Kidney epithelial cell (primary cell): Measurements from ENCODE around the gene NUDC. TPM values are rescaled to one million over a fixed set of nuclear protein-coding genes. Genes with fewer than 3 reads are reported as not detected.

Experiments used
- DNase-seq: peaks from one replicate; pipeline ENCODE4 v3.0.0-alpha.2; 2010; ENCODE audit warnings: low read depth
- H3K27me3 ChIP-seq: 2 replicates; pipeline ENCODE4 v1.6.0; 2011; ENCODE audit warnings: low read length; ENCODE audit not compliant: control insufficient read depth, insufficient read depth
- H3K36me3 ChIP-seq: 2 replicates; pipeline ENCODE4 v1.5.1; 2011; ENCODE audit warnings: low read length; ENCODE audit not compliant: control insufficient read depth, insufficient read depth
- H3K4me3 ChIP-seq: 2 replicates; pipeline ENCODE4 v1.5.1; 2011; ENCODE audit warnings: low read depth, mild to moderate bottlenecking, control low read depth, low read length
- total RNA-seq: library from RNA; depleted of rRNA; stranded (reverse); fragments of >200 nt; gene quantifications from 2 replicates; pipeline ENCODE4 v1.2.3, GENCODE V29; 2015
- TF ChIP-seq, protein P1 (sequence below): IDR thresholded peaks from 2 replicates; pipeline ENCODE4 v1.5.1; 2011; ENCODE audit warnings: mild to moderate bottlenecking, moderate library complexity, low read length, control low read depth, inconsistent platforms; ENCODE audit not compliant: insufficient read depth, poor library complexity, severe bottlenecking

Gene NUDC
- total RNA-seq, 1 donor from 2014 or later, result 123 TPM

DNA sequence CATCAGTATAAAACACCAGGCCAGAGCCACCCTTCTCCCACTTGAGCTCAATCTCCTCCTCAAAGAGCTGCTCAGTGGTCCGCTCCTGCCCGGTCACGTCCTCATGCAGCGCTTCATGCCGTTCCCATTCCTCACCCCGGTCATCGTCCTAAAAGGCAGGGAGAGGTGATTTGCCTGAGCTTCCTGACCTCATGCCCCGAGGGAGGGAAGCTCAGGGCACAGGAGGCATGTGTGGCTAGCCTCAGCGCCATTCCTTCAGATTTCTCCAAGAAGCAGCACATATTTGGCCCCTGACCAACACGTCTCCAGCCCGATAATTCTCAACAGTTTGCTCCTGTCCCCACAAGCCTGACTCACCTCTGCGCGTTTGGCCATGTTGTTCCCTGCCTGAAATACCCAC is 27.3 kb upstream of the NUDC start:
- Histone ChIP-seq H3K36me3 (peaks cover 4% of the 10 kb centered on the region), H3K27me3 (no peaks in the 10 kb centered on the region), H3K4me3 (no peak overlapping the region)
- TF ChIP-seq, protein P1, sequence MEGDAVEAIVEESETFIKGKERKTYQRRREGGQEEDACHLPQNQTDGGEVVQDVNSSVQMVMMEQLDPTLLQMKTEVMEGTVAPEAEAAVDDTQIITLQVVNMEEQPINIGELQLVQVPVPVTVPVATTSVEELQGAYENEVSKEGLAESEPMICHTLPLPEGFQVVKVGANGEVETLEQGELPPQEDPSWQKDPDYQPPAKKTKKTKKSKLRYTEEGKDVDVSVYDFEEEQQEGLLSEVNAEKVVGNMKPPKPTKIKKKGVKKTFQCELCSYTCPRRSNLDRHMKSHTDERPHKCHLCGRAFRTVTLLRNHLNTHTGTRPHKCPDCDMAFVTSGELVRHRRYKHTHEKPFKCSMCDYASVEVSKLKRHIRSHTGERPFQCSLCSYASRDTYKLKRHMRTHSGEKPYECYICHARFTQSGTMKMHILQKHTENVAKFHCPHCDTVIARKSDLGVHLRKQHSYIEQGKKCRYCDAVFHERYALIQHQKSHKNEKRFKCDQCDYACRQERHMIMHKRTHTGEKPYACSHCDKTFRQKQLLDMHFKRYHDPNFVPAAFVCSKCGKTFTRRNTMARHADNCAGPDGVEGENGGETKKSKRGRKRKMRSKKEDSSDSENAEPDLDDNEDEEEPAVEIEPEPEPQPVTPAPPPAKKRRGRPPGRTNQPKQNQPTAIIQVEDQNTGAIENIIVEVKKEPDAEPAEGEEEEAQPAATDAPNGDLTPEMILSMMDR, result no peak
- DNase-seq, result no peak

- H3K27me3 ChIP-seq, result no peaks in the 10 kb centered on the region
- H3K36me3 ChIP-seq, result peaks cover 4% of the 10 kb centered on the region
- no peak for DNase-seq
- TF ChIP-seq, protein P1, result no peak
- no peak overlapping the region for H3K4me3 ChIP-seq
Observed at GRCh38 chr1:26897351-26897750, 24.2 kb upstream of the NUDC start.

- Histone ChIP-seq H3K36me3 (peaks cover 1% of the 10 kb centered on the region), H3K27me3 (no peaks in the 10 kb centered on the region), H3K4me3 (peak within 1 kb of the TSS; percentile 84)
- TF ChIP-seq, protein P1, result no peak
- peak; percentile 79 for DNase-seq
Observed at GRCh38 chr1:26900001-26900814, 21.3 kb upstream of the NUDC start, which contains the start of gene GPATCH3. GPATCH3 (minus strand) TSS chr1:26900467; CDS start chr1:26900442, 25 bp downstream.

DNA sequence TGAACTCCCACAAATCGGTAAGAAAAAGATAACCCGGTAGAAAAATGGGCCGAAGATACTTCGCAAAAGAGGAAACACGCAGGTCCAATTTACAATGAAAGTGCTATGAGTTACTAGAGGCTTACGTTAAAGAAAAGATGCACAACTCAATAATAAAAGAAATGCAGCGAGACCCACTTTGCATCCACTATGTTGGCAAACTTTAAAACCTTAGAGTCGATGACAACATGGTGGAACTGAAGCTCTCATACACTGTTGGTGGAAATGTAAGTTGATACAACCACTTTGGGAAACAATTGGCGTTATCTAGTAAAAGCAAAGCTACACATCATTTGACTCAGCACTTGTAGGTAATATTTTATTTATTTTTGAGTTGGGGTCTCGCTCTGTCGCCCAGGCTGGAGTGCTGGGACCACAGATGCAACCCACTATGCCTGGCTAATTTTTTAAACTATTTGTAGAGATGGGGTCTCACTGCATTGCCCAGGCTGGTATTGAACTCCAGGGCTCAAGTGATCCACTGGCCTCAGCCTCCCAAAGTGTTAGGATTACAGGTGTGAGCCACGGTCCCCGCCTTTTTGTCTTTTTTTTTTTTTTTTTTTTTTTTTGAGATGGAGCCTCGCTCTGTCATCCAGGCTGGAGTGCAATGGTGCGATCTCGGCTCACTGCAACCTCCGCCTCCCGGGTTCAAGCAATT is 20.6 kb upstream of the NUDC start:
- peak overlapping the region; percentile 84 for H3K4me3 ChIP-seq
- H3K36me3 ChIP-seq, result peaks cover 1% of the 10 kb centered on the region
- H3K27me3 ChIP-seq, result no peaks in the 10 kb centered on the region
- no peak for DNase-seq
- TF ChIP-seq, protein P1, result no peak

DNA sequence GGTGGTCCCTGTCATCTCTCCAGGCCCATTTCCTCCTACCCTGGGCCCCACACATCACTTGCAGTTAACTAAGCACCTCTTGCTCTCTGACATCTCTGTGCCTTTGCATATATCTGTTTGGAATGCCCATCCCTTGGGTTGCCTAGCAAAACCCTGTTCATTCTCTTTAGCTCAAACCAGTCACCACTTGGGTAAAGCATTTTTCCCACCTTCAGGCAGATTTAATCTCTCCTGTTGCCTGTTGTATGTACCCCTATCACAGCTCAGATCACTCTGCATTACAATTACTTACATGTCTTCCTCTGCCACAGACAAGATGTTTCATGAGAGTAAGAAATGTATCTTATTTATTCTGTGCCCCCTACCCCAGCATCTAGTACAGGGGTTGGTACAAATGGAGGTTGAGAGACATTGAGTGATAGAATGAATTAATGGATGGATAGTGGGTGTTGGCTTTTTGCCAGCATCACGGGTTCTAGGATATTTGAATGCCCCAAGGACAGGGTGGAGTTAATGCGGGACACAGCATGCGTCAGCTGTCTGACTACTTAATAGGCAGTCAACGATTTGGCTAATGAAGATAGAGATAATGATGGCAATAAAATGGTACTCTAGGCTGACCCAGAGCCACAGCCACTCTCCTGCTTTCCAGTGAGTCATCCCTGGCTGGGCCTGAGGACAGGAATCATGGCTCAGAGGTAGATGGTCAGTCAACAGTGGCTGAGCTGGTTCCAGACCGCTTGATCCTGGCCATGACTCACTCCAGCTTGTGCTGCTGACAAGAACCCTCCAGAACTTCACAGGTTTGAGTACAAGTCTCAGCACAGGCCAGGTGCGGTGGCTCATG is 14.2 kb upstream of the NUDC start:
- peak; percentile 99 for DNase-seq
- TF ChIP-seq, protein P1, result no peak
- Histone ChIP-seq H3K4me3 (no peak overlapping the region), H3K36me3 (no peaks in the 10 kb centered on the region), H3K27me3 (no peaks in the 10 kb centered on the region)
